ENCODE results near the gene HCFC1. TPM values are rescaled to one million over a fixed set of nuclear protein-coding genes. Genes with fewer than 3 reads are reported as not detected.
"Not testable (repeated sequence)": the region's sequence is repeated elsewhere in the genome, so short reads cannot be mapped to it uniquely, and the experiment has no call there.

Gene HCFC1
- total RNA-seq, 1 donor from 2014 or later, result 74.6 TPM

- H3K4me1 Mint-ChIP-seq (ENCODE audit: unreplicated experiment), result peaks cover 4% of the 10 kb centered on the region
- no peak overlapping the region for H3K4me3 Mint-ChIP-seq (ENCODE audit: unreplicated experiment)
- no peak for TF ChIP-seq CTCF (IDR thresholded peaks at IDR 0.05; ENCODE audit: unreplicated experiment)
- no peak for DNase-seq (ENCODE audit: low spot score)
- peaks cover 6% of the 10 kb centered on the region for H3K27me3 Mint-ChIP-seq (ENCODE audit: unreplicated experiment)
- no peak overlapping the region for H3K27ac Mint-ChIP-seq (ENCODE audit: unreplicated experiment)
- H3K36me3 Mint-ChIP-seq (ENCODE audit: low read depth, unreplicated experiment), result no peaks in the 10 kb centered on the region
- H3K9me3 Mint-ChIP-seq (ENCODE audit: unreplicated experiment), result no peaks in the 10 kb centered on the region
Measured at GRCh38 chrX:153995504-153995903, 23.9 kb upstream of the HCFC1 start.

GRCh38 chrX:153994398-153994797 lies 22.8 kb upstream of the HCFC1 start:
- H3K4me3 Mint-ChIP-seq (ENCODE audit: unreplicated experiment); H3K9me3 Mint-ChIP-seq (ENCODE audit: unreplicated experiment): not testable (repeated sequence)

GRCh38 chrX:153993978-153994377 lies 22.4 kb upstream of the HCFC1 start:
- Mint-ChIP-seq H3K4me3 (ENCODE audit: unreplicated experiment) (no peak overlapping the region), H3K4me1 (ENCODE audit: unreplicated experiment) (no peaks in the 10 kb centered on the region), H3K36me3 (ENCODE audit: low read depth, unreplicated experiment) (no peaks in the 10 kb centered on the region), H3K27me3 (ENCODE audit: unreplicated experiment) (peaks cover 4% of the 10 kb centered on the region), H3K27ac (ENCODE audit: unreplicated experiment) (no peak overlapping the region), H3K9me3 (ENCODE audit: unreplicated experiment) (no peaks in the 10 kb centered on the region)
- TF ChIP-seq CTCF (IDR thresholded peaks at IDR 0.05; ENCODE audit: unreplicated experiment), result no peak
- no peak for DNase-seq (ENCODE audit: low spot score)

More at GRCh38 chrX:153994398-153994797, 22.8 kb upstream of the HCFC1 start:
- DNase-seq (ENCODE audit: low spot score); H3K36me3 Mint-ChIP-seq (ENCODE audit: low read depth, unreplicated experiment); H3K4me1 Mint-ChIP-seq (ENCODE audit: unreplicated experiment); H3K27me3 Mint-ChIP-seq (ENCODE audit: unreplicated experiment); H3K27ac Mint-ChIP-seq (ENCODE audit: unreplicated experiment): not testable (repeated sequence)

- no peak for DNase-seq (ENCODE audit: low spot score)
- H3K4me1 Mint-ChIP-seq (ENCODE audit: unreplicated experiment), result no peaks in the 10 kb centered on the region
- H3K27me3 Mint-ChIP-seq (ENCODE audit: unreplicated experiment), result peaks cover 4% of the 10 kb centered on the region
- TF ChIP-seq CTCF (IDR thresholded peaks at IDR 0.05; ENCODE audit: unreplicated experiment), result no peak
- H3K9me3 Mint-ChIP-seq (ENCODE audit: unreplicated experiment), result no peaks in the 10 kb centered on the region
- H3K36me3 Mint-ChIP-seq (ENCODE audit: low read depth, unreplicated experiment), result no peaks in the 10 kb centered on the region
- H3K27ac Mint-ChIP-seq (ENCODE audit: unreplicated experiment), result no peak overlapping the region
- H3K4me3 Mint-ChIP-seq (ENCODE audit: unreplicated experiment), result no peak overlapping the region
Measured at GRCh38 chrX:153993079-153993478, 21.5 kb upstream of the HCFC1 start.

- no peak for TF ChIP-seq CTCF (IDR thresholded peaks at IDR 0.05; ENCODE audit: unreplicated experiment)
- H3K27ac Mint-ChIP-seq (ENCODE audit: unreplicated experiment), result no peak overlapping the region
- H3K27me3 Mint-ChIP-seq (ENCODE audit: unreplicated experiment), result peaks cover 4% of the 10 kb centered on the region
- no peak overlapping the region for H3K4me3 Mint-ChIP-seq (ENCODE audit: unreplicated experiment)
- H3K36me3 Mint-ChIP-seq (ENCODE audit: low read depth, unreplicated experiment), result no peaks in the 10 kb centered on the region
- H3K9me3 Mint-ChIP-seq (ENCODE audit: unreplicated experiment), result no peaks in the 10 kb centered on the region
- H3K4me1 Mint-ChIP-seq (ENCODE audit: unreplicated experiment), result no peaks in the 10 kb centered on the region
- no peak for DNase-seq (ENCODE audit: low spot score)
Measured at GRCh38 chrX:153992180-153992579, 20.6 kb upstream of the HCFC1 start.
